ENCODE results near the gene HMSD. TPM values are rescaled to one million over a fixed set of nuclear protein-coding genes. Genes with fewer than 3 reads are reported as not detected.

The HMSD gene
- total RNA-seq, 4 donors from 2014 or later = 0.18 to 0.19 TPM; not detected in 2

- peak; percentile 57 to 79 (median 75) for TF ChIP-seq CTCF (IDR thresholded peaks at IDR 0.05)
- TF ChIP-seq POLR2A (IDR thresholded peaks at IDR 0.05) = no peak
- peak overlapping the region in 3 of 4 donors; percentile 9 to 41 (median 29) for H3K4me3 ChIP-seq
- peaks cover 5 to 14% (median 7%) of the 10 kb centered on the region in 3 donors for H3K4me1 ChIP-seq
- no peaks in the 10 kb centered on the region for H3K9me3 ChIP-seq
- intact Hi-C loops (cut with DNase I) = no loop called here
- WGBS, 2 donors = 8 to 14% methylated on average over 5 of the region's 6 CpGs
- H3K27ac ChIP-seq = peak overlapping the region; percentile 18 to 67 (median 58)
- no peaks in the 10 kb centered on the region for H3K27me3 ChIP-seq
- peaks cover 9 to 46% (median 10%) of the 10 kb centered on the region in 3 donors for H3K36me3 ChIP-seq
- DNase-seq = no peak
Measured at GRCh38 chr18:63979409-63979920, 30.4 kb downstream of the HMSD start.

DNA sequence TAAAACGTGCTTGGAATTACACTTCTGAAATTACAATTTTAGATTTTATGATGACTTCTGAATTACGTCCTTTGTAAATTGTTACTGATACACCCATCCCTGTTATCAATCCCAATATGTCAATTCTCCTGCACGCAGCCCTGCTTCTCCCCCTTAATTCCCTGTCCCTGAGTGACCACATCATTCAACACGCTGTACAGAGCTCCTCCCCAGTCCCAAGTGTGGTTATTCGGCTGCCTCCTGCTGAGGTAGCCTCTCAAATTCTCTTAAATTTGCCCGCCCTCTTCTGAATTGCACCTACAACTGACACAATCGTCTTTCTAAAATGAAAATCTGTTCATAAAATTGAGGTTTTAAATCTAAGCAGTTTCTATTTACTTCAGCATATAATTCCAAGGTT, 30.9 kb downstream of the HMSD start:
- Histone ChIP-seq H3K36me3 (peaks cover 9 to 52% (median 10%) of the 10 kb centered on the region in 3 donors), H3K27me3 (no peaks in the 10 kb centered on the region), H3K4me1 (peaks cover 5 to 14% (median 7%) of the 10 kb centered on the region in 3 donors), H3K4me3 (peak overlapping the region in 3 of 4 donors; percentile 9 to 41 (median 29)), H3K27ac (peak overlapping the region in 3 of 4 donors; percentile 57 to 67 (median 60)), H3K9me3 (no peaks in the 10 kb centered on the region)
- 66 to 68% methylated on average over 7 of the region's 7 CpGs for WGBS, 2 donors
- intact Hi-C loops (cut with DNase I) = no loop called here
- TF ChIP-seq POLR2A (IDR thresholded peaks at IDR 0.05) = no peak
- TF ChIP-seq CTCF (IDR thresholded peaks at IDR 0.05) = no peak
- no peak for DNase-seq

GRCh38 chr18:63980896-63981460, 31.9 kb downstream of the HMSD start:
- H3K9me3 ChIP-seq = no peaks in the 10 kb centered on the region
- no peaks in the 10 kb centered on the region for H3K27me3 ChIP-seq
- H3K4me1 ChIP-seq = peaks cover 5 to 14% (median 7%) of the 10 kb centered on the region in 3 donors
- H3K4me3 ChIP-seq = no peak overlapping the region
- no peak for DNase-seq
- intact Hi-C loops (cut with DNase I) = no loop called here
- peaks cover 9 to 61% (median 10%) of the 10 kb centered on the region in 3 donors for H3K36me3 ChIP-seq
- TF ChIP-seq POLR2A (IDR thresholded peaks at IDR 0.05) = no peak
- TF ChIP-seq CTCF (IDR thresholded peaks at IDR 0.05) = no peak
- WGBS, 2 donors = 70 to 85% methylated on average over 6 of the region's 6 CpGs
- no peak overlapping the region for H3K27ac ChIP-seq

DNA sequence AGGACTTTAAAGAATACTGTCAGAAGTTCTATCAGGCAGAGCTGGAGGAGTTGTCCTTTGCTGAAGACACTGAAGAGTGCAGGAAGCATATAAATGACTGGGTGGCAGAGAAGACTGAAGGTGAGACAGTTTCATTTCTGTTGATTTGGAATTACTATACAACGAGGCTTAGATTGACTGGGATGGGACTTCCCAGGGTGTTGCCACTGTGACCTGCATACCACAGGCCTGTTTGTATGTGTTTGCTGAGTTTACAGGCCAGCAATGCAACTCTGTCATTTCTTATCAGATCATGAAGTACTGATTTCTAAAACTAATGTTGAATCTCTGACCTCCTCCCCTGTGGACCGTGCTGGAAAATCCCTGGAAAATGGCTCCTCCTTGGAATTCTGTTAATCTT, 32.6 kb downstream of the HMSD start:
- H3K27me3 ChIP-seq = no peaks in the 10 kb centered on the region
- no peak overlapping the region for H3K4me3 ChIP-seq
- TF ChIP-seq CTCF (IDR thresholded peaks at IDR 0.05) = no peak
- TF ChIP-seq POLR2A (IDR thresholded peaks at IDR 0.05) = no peak
- no peak overlapping the region for H3K27ac ChIP-seq
- peaks cover 5 to 14% (median 7%) of the 10 kb centered on the region in 3 donors for H3K4me1 ChIP-seq
- DNase-seq = no peak
- 46 to 55% methylated on average over 2 of the region's 2 CpGs for WGBS, 2 donors
- no peaks in the 10 kb centered on the region for H3K9me3 ChIP-seq
- intact Hi-C loops (cut with DNase I) = no loop called here
- peaks cover 9 to 69% (median 10%) of the 10 kb centered on the region in 3 donors for H3K36me3 ChIP-seq

DNA sequence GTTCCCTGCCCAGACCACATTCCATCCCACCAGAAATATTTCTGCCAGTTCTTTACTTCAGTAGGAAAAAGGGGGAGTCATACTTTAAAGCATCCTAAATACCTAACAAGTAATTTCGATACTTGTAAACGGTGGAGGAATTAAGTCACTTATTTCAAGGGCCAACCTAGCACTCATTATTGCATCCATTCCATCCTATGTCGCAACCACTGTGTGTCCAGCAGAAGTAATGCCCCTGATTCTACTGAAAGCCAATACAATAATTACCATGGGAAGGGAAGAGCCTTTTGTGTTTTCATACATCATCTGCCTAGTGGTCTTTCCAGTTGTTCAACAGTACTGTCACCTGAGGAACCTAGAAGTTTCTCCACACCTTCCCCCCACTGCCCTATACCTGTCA, 33.3 kb downstream of the HMSD start:
- TF ChIP-seq CTCF (IDR thresholded peaks at IDR 0.05) (no peak), POLR2A (IDR thresholded peaks at IDR 0.05) (no peak)
- H3K9me3 ChIP-seq = no peaks in the 10 kb centered on the region
- 86 to 87% methylated on average over 3 of the region's 3 CpGs for WGBS, 2 donors
- DNase-seq = no peak
- intact Hi-C loops (cut with DNase I) = no loop called here
- peaks cover 5 to 14% (median 7%) of the 10 kb centered on the region in 3 donors for H3K4me1 ChIP-seq
- no peaks in the 10 kb centered on the region for H3K27me3 ChIP-seq
- peaks cover 9 to 75% (median 10%) of the 10 kb centered on the region in 3 donors for H3K36me3 ChIP-seq
- no peak overlapping the region for H3K27ac ChIP-seq
- no peak overlapping the region for H3K4me3 ChIP-seq
